ENCODE data around the gene NCOR2.

The NCOR2 gene

GRCh38 chr12:124564971-124565491 lies 2.4 kb downstream of the NCOR2 start:
- CTCF ChIA-PET = no interaction called here
- no peak for DNase-seq (ENCODE audit: extremely low spot score)
- POLR2A ChIA-PET = no interaction called here
- TF ChIP-seq ZNF384 (IDR thresholded peaks at IDR 0.05) (no peak), SUZ12 (IDR thresholded peaks at IDR 0.05) (no peak), FOXA1 (IDR thresholded peaks at IDR 0.05) (no peak), L3MBTL2 (conservative IDR thresholded peaks at IDR 0.05) (no peak), ARNT (IDR thresholded peaks at IDR 0.05) (no peak), SP1 (IDR thresholded peaks at IDR 0.05) (no peak)

- no peak for DNase-seq (ENCODE audit: extremely low spot score)
Measured at GRCh38 chr12:124564232-124564958, 3.0 kb downstream of the NCOR2 start.

GRCh38 chr12:124563809-124564208 lies 3.6 kb downstream of the NCOR2 start:
- POLR2A ChIA-PET = no interaction called here
- TF ChIP-seq FOXM1 (IDR thresholded peaks at IDR 0.05; ENCODE audit: borderline replicate concordance) = no peak
- TF ChIP-seq BHLHE40 (IDR thresholded peaks at IDR 0.05; ENCODE audit: borderline replicate concordance) = no peak
- TF ChIP-seq L3MBTL2 (conservative IDR thresholded peaks at IDR 0.05) = no peak
- TF ChIP-seq, protein P1, sequence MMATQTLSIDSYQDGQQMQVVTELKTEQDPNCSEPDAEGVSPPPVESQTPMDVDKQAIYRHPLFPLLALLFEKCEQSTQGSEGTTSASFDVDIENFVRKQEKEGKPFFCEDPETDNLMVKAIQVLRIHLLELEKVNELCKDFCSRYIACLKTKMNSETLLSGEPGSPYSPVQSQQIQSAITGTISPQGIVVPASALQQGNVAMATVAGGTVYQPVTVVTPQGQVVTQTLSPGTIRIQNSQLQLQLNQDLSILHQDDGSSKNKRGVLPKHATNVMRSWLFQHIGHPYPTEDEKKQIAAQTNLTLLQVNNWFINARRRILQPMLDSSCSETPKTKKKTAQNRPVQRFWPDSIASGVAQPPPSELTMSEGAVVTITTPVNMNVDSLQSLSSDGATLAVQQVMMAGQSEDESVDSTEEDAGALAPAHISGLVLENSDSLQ (IDR thresholded peaks at IDR 0.05) = no peak
- no peak for TF ChIP-seq NFRKB (IDR thresholded peaks at IDR 0.05)
- CTCF ChIA-PET = interaction anchor here (0.6 kb wide), 1 partner anchor 202 kb away, joined by 4 read pairs; no protein-coding TSS in a partner anchor
- no peak for DNase-seq (ENCODE audit: extremely low spot score)

More at GRCh38 chr12:124564232-124564958, 3.0 kb downstream of the NCOR2 start:
- no peak for TF ChIP-seq HDGF (IDR thresholded peaks at IDR 0.05; ENCODE audit: borderline replicate concordance)
- no peak for TF ChIP-seq CTBP1 (IDR thresholded peaks at IDR 0.05; ENCODE audit: borderline replicate concordance)
- no peak for TF ChIP-seq FOXA1 (IDR thresholded peaks at IDR 0.05)
- TF ChIP-seq BHLHE40 (IDR thresholded peaks at IDR 0.05; ENCODE audit: borderline replicate concordance) = no peak
- no peak for TF ChIP-seq ZNF384 (IDR thresholded peaks at IDR 0.05)
- TF ChIP-seq LEF1 (IDR thresholded peaks at IDR 0.05; ENCODE audit: borderline replicate concordance) = no peak
- TF ChIP-seq NFRKB (IDR thresholded peaks at IDR 0.05) = no peak
- TF ChIP-seq SUZ12 (IDR thresholded peaks at IDR 0.05) = no peak
- TF ChIP-seq, protein P1 (IDR thresholded peaks at IDR 0.05) = no peak
- TF ChIP-seq ARNT (IDR thresholded peaks at IDR 0.05) = no peak
- TF ChIP-seq FOXK2 (IDR thresholded peaks at IDR 0.05) = no peak
- no peak for TF ChIP-seq ELF4 (IDR thresholded peaks at IDR 0.05)
- TF ChIP-seq TARDBP (IDR thresholded peaks at IDR 0.05) = no peak
- no peak for TF ChIP-seq SP1 (IDR thresholded peaks at IDR 0.05)
- TF ChIP-seq FOXM1 (IDR thresholded peaks at IDR 0.05; ENCODE audit: borderline replicate concordance) = no peak
- no peak for TF ChIP-seq L3MBTL2 (conservative IDR thresholded peaks at IDR 0.05)
- POLR2A ChIA-PET = no interaction called here
- CTCF ChIA-PET = interaction anchor here (0.6 kb wide), 1 partner anchor 202 kb away, joined by 4 read pairs; no protein-coding TSS in a partner anchor

DNA sequence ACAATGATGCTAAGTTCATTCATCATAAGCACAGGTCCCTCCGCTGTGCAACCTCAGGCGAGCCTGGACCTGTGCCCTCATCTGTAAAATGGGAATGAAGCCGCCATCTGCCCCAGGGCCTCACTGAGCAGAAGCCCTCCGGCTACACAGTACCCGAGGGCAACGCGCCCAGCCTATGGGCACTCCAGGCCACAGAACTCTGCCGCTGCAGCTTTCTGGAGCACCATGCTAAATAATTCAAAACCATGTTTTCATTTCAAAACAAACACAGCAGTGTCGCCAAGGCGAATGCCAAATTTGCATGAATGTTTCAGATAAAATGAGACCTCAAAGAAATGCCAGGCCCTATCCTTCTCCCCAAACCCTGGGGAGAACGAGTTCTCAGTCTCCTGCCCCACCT lies 4.0 kb downstream of the NCOR2 start:
- no peak for DNase-seq (ENCODE audit: extremely low spot score)
- ChIA-PET POLR2A (no interaction called here), CTCF (no interaction called here)
- no peak for TF ChIP-seq NFRKB (IDR thresholded peaks at IDR 0.05)
- TF ChIP-seq, protein P1 (IDR thresholded peaks at IDR 0.05) = no peak
- no peak for TF ChIP-seq SP1 (IDR thresholded peaks at IDR 0.05)
- no peak for TF ChIP-seq L3MBTL2 (conservative IDR thresholded peaks at IDR 0.05)
- TF ChIP-seq CTBP1 (IDR thresholded peaks at IDR 0.05; ENCODE audit: borderline replicate concordance) = no peak
- TF ChIP-seq HDGF (IDR thresholded peaks at IDR 0.05; ENCODE audit: borderline replicate concordance) = no peak
- TF ChIP-seq LEF1 (IDR thresholded peaks at IDR 0.05; ENCODE audit: borderline replicate concordance) = no peak
- TF ChIP-seq ARNT (IDR thresholded peaks at IDR 0.05) = no peak
- no peak for TF ChIP-seq FOXK2 (IDR thresholded peaks at IDR 0.05)

DNA sequence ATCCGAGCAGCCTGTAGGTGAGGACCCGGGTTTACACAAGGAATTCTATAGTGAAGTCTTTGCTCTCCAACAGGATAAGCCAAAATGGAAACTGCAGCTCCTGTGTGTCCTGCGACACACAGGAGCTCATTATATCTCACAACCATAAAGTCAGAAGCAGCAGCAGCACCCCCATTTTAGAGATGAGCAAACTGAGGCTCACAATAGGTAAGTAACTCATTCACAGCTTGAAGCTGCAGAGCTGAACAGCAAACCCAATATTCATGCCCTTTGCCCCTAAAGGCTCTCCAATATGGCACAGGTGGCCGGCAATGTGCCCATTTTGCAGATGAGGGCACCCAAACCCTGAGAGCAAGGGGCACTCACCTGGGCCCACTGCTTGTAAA lies 4.6 kb downstream of the NCOR2 start:
- ChIA-PET POLR2A (no interaction called here), CTCF (interaction anchor here (0.7 kb wide), 1 partner anchor 186 kb away, joined by 4 read pairs; no protein-coding TSS in a partner anchor)
- TF ChIP-seq NFRKB (IDR thresholded peaks at IDR 0.05) = no peak
- TF ChIP-seq ELF4 (IDR thresholded peaks at IDR 0.05) = no peak
- no peak for TF ChIP-seq CTBP1 (IDR thresholded peaks at IDR 0.05; ENCODE audit: borderline replicate concordance)
- TF ChIP-seq, protein P1 (IDR thresholded peaks at IDR 0.05) = no peak
- no peak for TF ChIP-seq SP1 (IDR thresholded peaks at IDR 0.05)
- no peak for TF ChIP-seq TARDBP (IDR thresholded peaks at IDR 0.05)
- no peak for TF ChIP-seq HDGF (IDR thresholded peaks at IDR 0.05; ENCODE audit: borderline replicate concordance)
- TF ChIP-seq FOXM1 (IDR thresholded peaks at IDR 0.05; ENCODE audit: borderline replicate concordance) = no peak
- no peak for TF ChIP-seq LEF1 (IDR thresholded peaks at IDR 0.05; ENCODE audit: borderline replicate concordance)
- TF ChIP-seq L3MBTL2 (conservative IDR thresholded peaks at IDR 0.05) = no peak
- TF ChIP-seq FOXK2 (IDR thresholded peaks at IDR 0.05) = no peak
- TF ChIP-seq SUZ12 (IDR thresholded peaks at IDR 0.05) = no peak
- no peak for TF ChIP-seq ARNT (IDR thresholded peaks at IDR 0.05)
- TF ChIP-seq BHLHE40 (IDR thresholded peaks at IDR 0.05; ENCODE audit: borderline replicate concordance) = no peak
- no peak for TF ChIP-seq ZNF384 (IDR thresholded peaks at IDR 0.05)
- no peak for TF ChIP-seq FOXA1 (IDR thresholded peaks at IDR 0.05)
- DNase-seq (ENCODE audit: extremely low spot score) = no peak
